Spleen (tissue), 11 donors: ENCODE data around the gene SEMA5A. TPM values are rescaled to one million over a fixed set of nuclear protein-coding genes. Genes with fewer than 3 reads are reported as not detected.
"Not testable (repeated sequence)": the region's sequence is repeated elsewhere in the genome, so short reads cannot be mapped to it uniquely, and the experiment has no call there.

ENCODE experiments used
- DNase-seq: peaks from one replicate; pipeline ENCODE4 v3.0.0-alpha.2; 2020
- H3K27ac ChIP-seq, 8 donors: fragments of 200-600 bp; sonication (generic) in 7 of 8; 1 replicate in 4 of 8; 2 replicates in 4 of 8; pipeline versions ENCODE4 v1.5.0 to v1.8.0; 2016 to 2021; ENCODE audit warnings: inconsistent platforms in 4 of 8, mild to moderate bottlenecking in 4 of 8, moderate library complexity in 1 of 8
- H3K27me3 ChIP-seq, 7 donors: fragments of 200-600 bp; sonication (generic) in 6 of 7; replicated peaks in 1 of 7; 1 replicate in 4 of 7; 2 replicates in 3 of 7; pipeline versions ENCODE4 v1.5.0 to v1.8.0; 2016 to 2021; ENCODE audit warnings: inconsistent platforms in 3 of 7, mild to moderate bottlenecking in 1 of 7
- H3K36me3 ChIP-seq, 6 donors: fragments of 200-600 bp; sonication (generic) in 5 of 6; 1 replicate in 4 of 6; 2 replicates in 2 of 6; pipeline versions ENCODE4 v1.5.0 to v1.8.0; 2016 to 2021; ENCODE audit warnings: inconsistent platforms in 2 of 6
- H3K4me1 ChIP-seq, 6 donors: fragments of 200-600 bp; sonication (generic) in 5 of 6; 1 replicate in 3 of 6; 2 replicates in 3 of 6; pipeline versions ENCODE4 v1.5.0 to v1.8.0; 2016 to 2021; ENCODE audit warnings: inconsistent platforms in 3 of 6
- H3K4me3 ChIP-seq, 8 donors: fragments of 200-600 bp; sonication (generic) in 7 of 8; 1 replicate in 4 of 8; 2 replicates in 4 of 8; pipeline versions ENCODE4 v1.5.0 to v1.8.0; 2016 to 2021; ENCODE audit warnings: inconsistent platforms in 4 of 8, mild to moderate bottlenecking in 4 of 8, moderate library complexity in 2 of 8
- H3K9me3 ChIP-seq, 8 donors: fragments of 200-600 bp; sonication (generic) in 7 of 8; 1 replicate in 4 of 8; 2 replicates in 4 of 8; pipeline versions ENCODE4 v1.5.0 to v1.8.0; 2016 to 2021; ENCODE audit warnings: inconsistent platforms in 4 of 8
- CTCF ChIP-seq, 11 experiments: fragments of 200-600 bp in 7 of 11; fragments of 450-650 bp in 4 of 11; sonication (generic) in 4 of 11; IDR thresholded peaks in 8 of 11; conservative IDR thresholded peaks in 3 of 11; 1 replicate in 7 of 11; 2 replicates in 4 of 11; pipeline versions ENCODE4 v1.4.0 to v1.8.0; 2016 to 2021; ENCODE audit warnings: antibody characterized with exemption in 11 of 11, inconsistent platforms in 4 of 11, mild to moderate bottlenecking in 1 of 11
- POLR2A ChIP-seq, 3 donors: fragments of 450-650 bp; IDR thresholded peaks; one replicate each; pipeline ENCODE4 v1.5.1; 2017; ENCODE audit warnings: antibody characterized with exemption in 3 of 3, mild to moderate bottlenecking in 1 of 3
- POLR2AphosphoS5 ChIP-seq, 3 donors: sonication (generic); formaldehyde crosslinking; IDR thresholded peaks; one replicate each; pipeline ENCODE4 v1.5.1; 2017; ENCODE audit warnings: antibody characterized with exemption in 3 of 3
- WGBS, 5 donors: extraction: QIAGEN DNeasy Blood & Tissue Kit in 3 of 5; methylation state at CpG; one replicate each; pipeline versions ENCODE4 v1.1.5 to v1.1.7; 2013 to 2018; 5-methylcytosine and 5-hydroxymethylcytosine counted together
- intact Hi-C: fragments of 100-400 bp; cut with DNase I; formaldehyde crosslinking; loops from one replicate; pipeline ENCODE4 v1.15.0; 2023; ENCODE audit warnings: low total_unique reads
- polyA plus RNA-seq, 3 donors: library from polyadenylated mRNA; stranded (reverse); fragments of 200-250 nt; gene quantifications; one replicate each; pipeline ENCODE4 v1.2.1, GENCODE V29; 2013
- total RNA-seq, 7 donors: library from RNA; depleted of rRNA in 3 of 7; stranded (reverse); fragments of >200 nt in 3 of 7; fragmentation: NEBNext Ultra II Directional in 4 of 7; extraction: Animal tissue kit (Norgen Biotek cat#: 25700) in 4 of 7; gene quantifications; one replicate each; pipeline versions ENCODE4 v1.1.0 to v1.2.1, GENCODE V29; 2016 to 2021
- donor health status: healthy with polysubstance abuse.
- donor health status: DM: no; HTN: no; CAD: no; lungs with moderate emphysema.
- donor health status: DM: no; HTN: no; CAD: no.
- donor health status: Bipolar disorder and iron deficiency.
- donor health status: healthy.
- donor health status: DM: no; HTN: no; CAD: no.
- donor health status: DM: yes; HTN: yes; CAD: no.

SEMA5A gene
- total and polyA plus RNA-seq, 10 donors = 1.4 to 30.9 (median 13.1) TPM

- Histone ChIP-seq H3K9me3 (no peaks in the 10 kb centered on the region), H3K4me3 (no peak overlapping the region), H3K4me1 (no peaks in the 10 kb centered on the region), H3K27me3 (no peaks in the 10 kb centered on the region), H3K27ac (no peak overlapping the region), H3K36me3 (no peaks in the 10 kb centered on the region)
- no peak for TF ChIP-seq POLR2AphosphoS5 (IDR thresholded peaks at IDR 0.05)
- no peak for TF ChIP-seq POLR2A (IDR thresholded peaks at IDR 0.05)
- no peak for TF ChIP-seq CTCF (IDR thresholded peaks at IDR 0.05 in 8 of 11, conservative IDR thresholded peaks at IDR 0.05 in 3 of 11)
- DNase-seq = no peak
- intact Hi-C loops = no loop called here
- WGBS, 5 donors = 74 to 86% (median 83%) methylated on average over 2 of the region's 2 CpGs
Observed at GRCh38 chr5:9358961-9359685, 186.8 kb downstream of the SEMA5A start.

DNA sequence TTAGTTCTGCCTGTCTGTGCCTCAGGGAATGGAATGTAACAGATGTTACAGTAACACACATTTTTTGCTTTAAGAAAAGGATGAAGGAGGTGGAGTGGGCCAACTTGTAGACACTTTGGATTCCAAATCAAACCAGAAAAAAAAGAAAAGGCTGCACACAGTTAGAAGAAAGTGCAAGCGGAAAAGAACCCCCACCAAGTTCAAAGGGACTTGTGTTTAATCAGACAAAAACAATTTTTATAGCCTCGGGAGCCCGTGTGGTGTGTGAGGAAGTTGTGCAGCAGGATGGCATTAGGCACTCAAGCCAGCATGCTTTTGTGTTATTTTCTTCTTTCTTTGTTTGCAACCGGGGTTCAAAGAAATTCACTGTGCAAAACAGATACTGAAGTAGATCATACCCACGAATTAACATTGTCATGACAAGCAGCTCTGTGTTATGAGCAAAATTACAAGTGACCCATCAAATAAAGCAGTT lies 189.5 kb downstream of the SEMA5A start:
- intact Hi-C loops = no loop called here
- DNase-seq = no peak
- Histone ChIP-seq H3K4me1 (no peaks in the 10 kb centered on the region), H3K36me3 (no peaks in the 10 kb centered on the region), H3K27ac (no peak overlapping the region), H3K27me3 (no peaks in the 10 kb centered on the region), H3K4me3 (no peak overlapping the region), H3K9me3 (no peaks in the 10 kb centered on the region)
- no peak for TF ChIP-seq POLR2AphosphoS5 (IDR thresholded peaks at IDR 0.05)
- TF ChIP-seq CTCF (IDR thresholded peaks at IDR 0.05 in 8 of 11, conservative IDR thresholded peaks at IDR 0.05 in 3 of 11) = no peak
- no peak for TF ChIP-seq POLR2A (IDR thresholded peaks at IDR 0.05)
- WGBS, 5 donors = 54 to 63% (median 56%) methylated on average over 5 of the region's 5 CpGs

DNA sequence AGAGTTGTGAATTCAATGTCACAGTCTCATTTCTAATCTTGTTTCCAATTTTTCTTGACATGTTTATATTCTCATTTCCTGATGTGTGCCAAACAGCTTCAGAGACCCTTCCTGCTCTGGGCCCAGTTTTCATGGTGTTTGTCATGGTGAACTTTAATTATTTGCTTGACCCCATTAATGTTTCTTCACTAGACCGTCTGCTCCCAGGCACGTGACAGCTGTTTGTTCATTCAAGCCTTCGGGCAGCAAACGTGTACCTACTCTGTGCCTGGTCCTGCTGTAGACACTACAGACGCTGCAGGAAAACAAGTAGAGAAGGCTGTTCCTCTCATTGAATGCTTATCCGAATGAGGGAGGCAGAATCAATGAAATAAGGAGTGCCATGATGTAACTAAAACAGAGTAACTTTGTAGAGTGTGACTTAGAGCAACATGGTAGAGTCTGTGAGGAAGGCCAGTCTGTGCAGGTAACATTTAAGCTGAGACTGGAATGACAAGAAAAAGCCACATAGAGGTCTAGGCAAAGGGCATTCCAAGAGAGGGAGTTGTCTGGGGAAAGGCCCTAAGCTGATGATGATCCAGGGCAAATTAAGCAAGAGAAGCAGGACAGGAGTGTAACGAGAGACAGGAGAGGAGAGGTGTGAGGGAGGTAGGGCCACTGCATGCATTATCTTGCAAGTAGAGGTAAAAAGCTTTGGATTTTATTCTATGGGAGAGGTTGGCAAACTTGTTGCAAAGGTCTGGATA lies 191.4 kb downstream of the SEMA5A start:
- intact Hi-C loops = no loop called here
- DNase-seq = no peak
- Histone ChIP-seq H3K4me1 (no peaks in the 10 kb centered on the region), H3K4me3 (no peak overlapping the region), H3K27ac (no peak overlapping the region), H3K9me3 (no peaks in the 10 kb centered on the region), H3K36me3 (no peaks in the 10 kb centered on the region), H3K27me3 (no peaks in the 10 kb centered on the region)
- 78 to 85% (median 82%) methylated on average over 7 of the region's 7 CpGs for WGBS, 5 donors
- TF ChIP-seq POLR2AphosphoS5 (IDR thresholded peaks at IDR 0.05) (no peak), POLR2A (IDR thresholded peaks at IDR 0.05) (no peak), CTCF (IDR thresholded peaks at IDR 0.05 in 8 of 11, conservative IDR thresholded peaks at IDR 0.05 in 3 of 11) (no peak)

GRCh38 chr5:9353048-9353447 lies 192.8 kb downstream of the SEMA5A start:
- H3K36me3 ChIP-seq, H3K4me1 ChIP-seq, H3K27me3 ChIP-seq, H3K27ac ChIP-seq, H3K9me3 ChIP-seq, DNase-seq, intact Hi-C loops, H3K4me3 ChIP-seq: not testable (repeated sequence)
